H1 (cell line): ENCODE data around the gene CHAD. TPM values are rescaled to one million over a fixed set of nuclear protein-coding genes. Genes with fewer than 3 reads are reported as not detected.

Experiments
- ASH2L ChIP-seq: fragments of 200-600, 300-600 bp; sonication (generic); IDR thresholded peaks from one replicate; pipeline ENCODE4 v1.7.1; 2017; ENCODE audit warnings: low read length
- CREB1 ChIP-seq: IDR thresholded peaks from 2 replicates; pipeline ENCODE4 v1.6.1; 2012; ENCODE audit warnings: inconsistent platforms
- CTCF ChIP-seq, 3 experiments: IDR thresholded peaks; 1 replicate in 2 of 3; 2 replicates in 1 of 3; pipeline versions ENCODE4 v1.5.1 to v1.6.1; 2011; ENCODE audit warnings: low read length in 3 of 3, mild to moderate bottlenecking in 3 of 3, inconsistent platforms in 2 of 3, low read depth in 1 of 3, moderate library complexity in 1 of 3; ENCODE audit not compliant: insufficient read depth in 1 of 3; ENCODE audit errors: control extremely low read depth in 1 of 3
- JUN ChIP-seq: IDR thresholded peaks from 2 replicates; pipeline ENCODE4 v1.6.1; 2011; ENCODE audit warnings: low read depth, mild to moderate bottlenecking, improper control_type of control experiment, low read length
- RNF2 ChIP-seq: fragments of 200-900, 300-1000 bp; sonication (generic); IDR thresholded peaks from 2 replicates; pipeline ENCODE4 v1.7.1; 2016; ENCODE audit warnings: borderline replicate concordance, low read depth, mild to moderate bottlenecking, antibody characterized with exemption, low read length; ENCODE audit not compliant: poor library complexity, severe bottlenecking; ENCODE audit errors: missing control alignments
- SP2 ChIP-seq: IDR thresholded peaks from 2 replicates; pipeline ENCODE4 v1.6.1; 2012; ENCODE audit warnings: mild to moderate bottlenecking, low read length, inconsistent platforms
- USF2 ChIP-seq: IDR thresholded peaks from 2 replicates; pipeline ENCODE4 v1.6.1; 2011; ENCODE audit warnings: low read length, improper control_type of control experiment
- polyA plus RNA-seq, 7 experiments: library from polyadenylated mRNA; depleted of rRNA in 3 of 7; stranded (reverse) in 5 of 7; unstranded in 2 of 7; fragments of >200 nt in 5 of 7; fragments of 200-250 nt in 2 of 7; gene quantifications; 1 replicate in 5 of 7; 2 replicates in 1 of 7; 4 replicates in 1 of 7; pipeline versions ENCODE4 v1.2.1 to v1.2.3, GENCODE V29; 2011 to 2013; ENCODE audit warnings: missing spikeins in 2 of 7, mixed read lengths in 2 of 7
- total RNA-seq: library from RNA; stranded (reverse); fragmentation: NEBNext Ultra II Directional; extraction: Animal tissue kit (Norgen Biotek cat#: 25700); gene quantifications from 2 replicates; pipeline ENCODE4 v1.2.1, GENCODE V29; 2021

The CHAD gene
- total and polyA plus RNA-seq, 2 of the 8 experiments (the other 6 are each of a cell fraction or from before 2014, with no cell fraction given) = 0.03 TPM; not detected in 1

GRCh38 chr17:50461550-50462132 lies 7.0 kb downstream of the CHAD start (continued):
- TF ChIP-seq CTCF (IDR thresholded peaks at IDR 0.05; ENCODE audit: control extremely low read depth in 1 of 3, insufficient read depth in 1 of 3, low read depth in 1 of 3, low read length in 3 of 3) = no peak
- no peak for TF ChIP-seq RNF2
- TF ChIP-seq USF2 = no peak
- TF ChIP-seq ASH2L = no peak
- TF ChIP-seq SP2 = no peak
- TF ChIP-seq CREB1 = no peak
- TF ChIP-seq JUN = no peak
- TF ChIP-seq, all 59 proteins: peak for 0
